Measurements from ENCODE around the gene ATP13A3.

ATP13A3 gene

DNA sequence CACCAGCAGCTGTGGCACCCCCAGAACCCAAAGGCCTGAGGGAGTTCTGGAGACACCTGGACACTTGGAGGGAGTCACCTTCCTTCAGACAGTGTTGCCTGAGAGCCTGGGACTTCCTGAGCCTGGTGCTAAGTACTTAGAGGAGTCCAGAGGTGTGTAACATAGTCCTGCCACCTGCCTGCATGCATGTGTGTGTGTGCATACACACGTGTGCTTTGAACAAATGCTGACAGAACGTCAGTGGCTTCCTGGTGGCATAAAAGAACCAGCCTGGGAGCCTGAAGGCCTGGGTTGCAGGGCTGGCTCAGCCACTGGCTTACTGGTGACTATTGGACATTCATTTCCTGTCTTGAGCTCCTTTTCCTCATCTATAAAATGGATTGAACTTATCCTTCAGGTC is 132.5 kb downstream of the ATP13A3 start:
- TF ChIP-seq, protein P1, sequence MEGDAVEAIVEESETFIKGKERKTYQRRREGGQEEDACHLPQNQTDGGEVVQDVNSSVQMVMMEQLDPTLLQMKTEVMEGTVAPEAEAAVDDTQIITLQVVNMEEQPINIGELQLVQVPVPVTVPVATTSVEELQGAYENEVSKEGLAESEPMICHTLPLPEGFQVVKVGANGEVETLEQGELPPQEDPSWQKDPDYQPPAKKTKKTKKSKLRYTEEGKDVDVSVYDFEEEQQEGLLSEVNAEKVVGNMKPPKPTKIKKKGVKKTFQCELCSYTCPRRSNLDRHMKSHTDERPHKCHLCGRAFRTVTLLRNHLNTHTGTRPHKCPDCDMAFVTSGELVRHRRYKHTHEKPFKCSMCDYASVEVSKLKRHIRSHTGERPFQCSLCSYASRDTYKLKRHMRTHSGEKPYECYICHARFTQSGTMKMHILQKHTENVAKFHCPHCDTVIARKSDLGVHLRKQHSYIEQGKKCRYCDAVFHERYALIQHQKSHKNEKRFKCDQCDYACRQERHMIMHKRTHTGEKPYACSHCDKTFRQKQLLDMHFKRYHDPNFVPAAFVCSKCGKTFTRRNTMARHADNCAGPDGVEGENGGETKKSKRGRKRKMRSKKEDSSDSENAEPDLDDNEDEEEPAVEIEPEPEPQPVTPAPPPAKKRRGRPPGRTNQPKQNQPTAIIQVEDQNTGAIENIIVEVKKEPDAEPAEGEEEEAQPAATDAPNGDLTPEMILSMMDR (IDR thresholded peaks at IDR 0.05; ENCODE audit: low read depth, low read length), result no peak
- H3K4me3 ChIP-seq (ENCODE audit: low read depth, low read length), result no peak overlapping the region
